Measurements from ENCODE around the gene USP17L20.
"Not testable (repeated sequence)": the region's sequence is repeated elsewhere in the genome, so short reads cannot be mapped to it uniquely, and the experiment has no call there.

GRCh38 chr4:9224596-9224995 lies 33.3 kb upstream of the USP17L20 start, which contains the start of gene USP17L13:
- not testable (repeated sequence) for TF ChIP-seq ZNF274 (IDR thresholded peaks at IDR 0.05; ENCODE audit: low read depth, low read length); SUZ12 (IDR thresholded peaks at IDR 0.05; ENCODE audit: extremely low read depth, insufficient read depth, insufficient read length)

Measured in NT2/D1 (cell line).